ENCODE measurements around the gene TRPC4AP.

Gene TRPC4AP

GRCh38 chr20:34955231-34956040 lies 137.2 kb downstream of the TRPC4AP start, which contains the start of the genes GSS and MYH7B:
Gene GSS (minus strand): TSS chr20:34955806. CDS start chr20:34951852, 3,954 bp downstream.
Gene MYH7B (plus strand): TSS chr20:34955868. CDS start chr20:34978006, 22,138 bp downstream.
- peak; percentile 97 for DNase-seq

DNA sequence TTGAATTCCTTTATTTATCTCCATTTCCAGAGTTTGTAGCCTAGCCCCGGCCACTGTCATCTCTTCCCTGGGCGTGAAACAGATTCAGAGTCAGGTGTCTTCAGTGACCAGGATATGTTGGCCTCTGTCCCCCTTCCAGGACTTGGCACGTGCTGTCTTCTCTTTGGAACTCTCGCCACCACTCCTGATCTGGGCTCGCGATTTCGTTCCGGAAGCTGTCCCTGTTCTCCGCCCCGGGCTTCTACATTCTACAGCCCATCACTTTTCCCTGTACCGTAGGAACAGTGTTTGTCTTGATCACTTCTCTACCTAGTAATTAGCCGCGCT lies 137.7 kb downstream of the TRPC4AP start:
- peak; percentile 46 for DNase-seq

GRCh38 chr20:34953960-34954359 lies 138.6 kb downstream of the TRPC4AP start:
- no peak for DNase-seq

GRCh38 chr20:34952671-34953070 lies 139.9 kb downstream of the TRPC4AP start:
- DNase-seq = no peak
